Gastroesophageal sphincter (tissue), 3 donors: ENCODE data around the gene SHISA6.

Source experiments
- POLR2A ChIP-seq, 2 donors: fragments of 450-650 bp; IDR thresholded peaks; one replicate each; pipeline ENCODE4 v1.6.1; 2017; ENCODE audit warnings: antibody characterized with exemption in 2 of 2, mild to moderate bottlenecking in 2 of 2, moderate library complexity in 1 of 2
- TF ChIP-seq, protein P1 (sequence below), 4 experiments: fragments of 200-600 bp in 2 of 4; fragments of 450-650 bp in 2 of 4; sonication (generic) in 1 of 4; IDR thresholded peaks; one replicate each; pipeline ENCODE4 v1.5.1; 2017 to 2019; ENCODE audit warnings: antibody characterized with exemption in 4 of 4, mild to moderate bottlenecking in 2 of 4, moderate library complexity in 2 of 4

DNA sequence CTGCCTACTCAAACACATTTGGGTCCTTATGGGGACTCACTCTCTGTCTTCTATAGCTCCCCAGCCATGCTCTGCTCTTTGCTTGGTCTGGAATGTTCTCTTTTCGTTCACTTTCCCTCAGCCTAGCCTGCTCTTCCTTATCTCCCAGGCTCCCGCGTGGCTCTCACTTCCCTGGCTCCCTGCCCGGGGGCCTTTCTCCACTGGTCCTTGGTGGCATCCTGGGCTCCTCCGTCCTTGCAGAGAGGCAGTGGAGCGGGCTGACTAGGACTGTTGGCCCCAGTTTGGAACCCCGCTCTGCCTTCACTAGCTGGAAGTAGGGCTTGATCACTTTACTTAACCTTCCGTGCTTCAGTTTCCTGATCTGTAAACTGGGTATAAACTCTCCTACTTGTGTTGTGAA is 31.2 kb downstream of the SHISA6 start:
- TF ChIP-seq, protein P1, sequence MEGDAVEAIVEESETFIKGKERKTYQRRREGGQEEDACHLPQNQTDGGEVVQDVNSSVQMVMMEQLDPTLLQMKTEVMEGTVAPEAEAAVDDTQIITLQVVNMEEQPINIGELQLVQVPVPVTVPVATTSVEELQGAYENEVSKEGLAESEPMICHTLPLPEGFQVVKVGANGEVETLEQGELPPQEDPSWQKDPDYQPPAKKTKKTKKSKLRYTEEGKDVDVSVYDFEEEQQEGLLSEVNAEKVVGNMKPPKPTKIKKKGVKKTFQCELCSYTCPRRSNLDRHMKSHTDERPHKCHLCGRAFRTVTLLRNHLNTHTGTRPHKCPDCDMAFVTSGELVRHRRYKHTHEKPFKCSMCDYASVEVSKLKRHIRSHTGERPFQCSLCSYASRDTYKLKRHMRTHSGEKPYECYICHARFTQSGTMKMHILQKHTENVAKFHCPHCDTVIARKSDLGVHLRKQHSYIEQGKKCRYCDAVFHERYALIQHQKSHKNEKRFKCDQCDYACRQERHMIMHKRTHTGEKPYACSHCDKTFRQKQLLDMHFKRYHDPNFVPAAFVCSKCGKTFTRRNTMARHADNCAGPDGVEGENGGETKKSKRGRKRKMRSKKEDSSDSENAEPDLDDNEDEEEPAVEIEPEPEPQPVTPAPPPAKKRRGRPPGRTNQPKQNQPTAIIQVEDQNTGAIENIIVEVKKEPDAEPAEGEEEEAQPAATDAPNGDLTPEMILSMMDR (IDR thresholded peaks at IDR 0.05) = no peak
- no peak for TF ChIP-seq POLR2A (IDR thresholded peaks at IDR 0.05)
